Activated CD4-positive, alpha-beta memory T cell treated with anti-CD3 and anti-CD28 coated beads for 36 hours (primary cell): ENCODE data around the gene BTBD9. TPM values are rescaled to one million over a fixed set of nuclear protein-coding genes. Genes with fewer than 3 reads are reported as not detected.

Experiments used
- CTCF ChIA-PET: fragments of 350-600 bp; sonication (Branson Sonifier 250); formaldehyde crosslinking; loops from one replicate; lab custom pipeline; 2021; ENCODE audit warnings: antibody characterized with exemption, inconsistent platforms; lab: Charles Lee
- POLR2A ChIA-PET: fragments of 350-600 bp; sonication (Branson Sonifier 250); formaldehyde crosslinking; loops from one replicate; lab custom pipeline; 2021; ENCODE audit warnings: antibody characterized with exemption; lab: Charles Lee
- DNase-seq: peaks from one replicate; pipeline ENCODE4 v3.0.0-alpha.2; 2020
- H3K27ac Mint-ChIP-seq: one replicate; pipeline ENCODE4 v1.8.0; 2021; ENCODE audit warnings: mixed read lengths
- H3K27me3 Mint-ChIP-seq: one replicate; pipeline ENCODE4 v1.8.0; 2021; ENCODE audit warnings: mixed read lengths
- H3K36me3 Mint-ChIP-seq: one replicate; pipeline ENCODE4 v1.8.0; 2021; ENCODE audit warnings: mixed read lengths
- H3K4me1 Mint-ChIP-seq: one replicate; pipeline ENCODE4 v1.8.0; 2021; ENCODE audit warnings: low read depth, mixed read lengths
- H3K4me3 Mint-ChIP-seq: one replicate; pipeline ENCODE4 v1.8.0; 2021; ENCODE audit warnings: mild to moderate bottlenecking, mixed read lengths
- H3K9me3 Mint-ChIP-seq: one replicate; pipeline ENCODE4 v1.8.0; 2021; ENCODE audit warnings: mixed read lengths
- intact Hi-C: fragments of 100-400 bp; cut with micrococcal nuclease; formaldehyde crosslinking; loops from one replicate; pipeline ENCODE4 v1.15.1; 2023
- total RNA-seq, 2 experiments: library from RNA; stranded (reverse); gene quantifications; one replicate each; pipeline ENCODE4 v1.2.3, GENCODE V29; 2021

Gene BTBD9
- total RNA-seq, 2 experiments from 2014 or later, result 14.4 to 14.6 TPM

DNA sequence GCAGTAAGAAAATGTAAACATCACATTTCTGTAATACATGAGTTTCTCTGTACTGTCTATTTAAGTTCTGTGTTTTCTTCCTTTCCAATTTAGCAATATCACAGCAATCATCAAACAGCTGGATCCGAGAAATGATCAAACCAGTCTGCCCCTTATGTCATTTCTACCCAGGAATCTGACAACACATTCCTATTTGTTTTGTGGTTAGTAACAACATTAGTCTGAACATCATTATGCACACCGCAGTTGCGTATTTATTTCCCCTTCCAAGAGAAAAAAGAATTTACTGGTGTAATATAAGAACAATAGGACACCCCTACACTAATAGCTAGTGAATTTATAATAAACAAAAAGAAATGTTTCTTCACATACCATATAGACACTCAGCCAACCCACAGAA lies 179.5 kb downstream of the BTBD9 start:
- CTCF ChIA-PET, result interaction anchor here (0.9 kb wide), 1 partner anchor 34 kb away, joined by 4 read pairs; no protein-coding TSS in a partner anchor
- Mint-ChIP-seq H3K27me3 (no peaks in the 10 kb centered on the region), H3K27ac (no peak overlapping the region), H3K9me3 (peaks cover 3% of the 10 kb centered on the region), H3K4me1 (no peaks in the 10 kb centered on the region), H3K36me3 (peaks cover 10% of the 10 kb centered on the region), H3K4me3 (no peak overlapping the region)
- POLR2A ChIA-PET, result no interaction called here
- DNase-seq, result no peak
- intact Hi-C loops, result no loop called here

DNA sequence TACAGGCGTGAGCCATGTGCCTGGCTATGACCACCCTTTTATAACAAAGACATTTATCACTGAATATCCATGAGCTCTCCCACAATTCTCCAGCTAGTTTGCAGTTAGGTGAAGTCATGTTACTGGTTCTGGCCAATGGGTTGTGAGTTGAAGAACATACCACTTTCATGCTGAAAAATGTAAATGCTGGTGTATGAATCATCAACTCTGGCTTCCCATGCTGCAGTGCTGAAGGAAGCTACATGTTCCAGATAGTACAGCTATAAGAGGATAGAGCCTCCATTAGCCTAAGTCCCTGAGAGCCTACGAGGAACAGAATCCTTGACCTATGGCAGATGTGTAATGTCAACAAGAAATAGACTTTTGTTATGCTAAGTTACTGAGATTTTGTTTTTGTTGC lies 180.4 kb downstream of the BTBD9 start:
- H3K27me3 Mint-ChIP-seq, result no peaks in the 10 kb centered on the region
- no peak for DNase-seq
- no peaks in the 10 kb centered on the region for H3K4me1 Mint-ChIP-seq
- peaks cover 3% of the 10 kb centered on the region for H3K9me3 Mint-ChIP-seq
- H3K4me3 Mint-ChIP-seq, result no peak overlapping the region
- no peak overlapping the region for H3K27ac Mint-ChIP-seq
- intact Hi-C loops, result no loop called here
- H3K36me3 Mint-ChIP-seq, result peaks cover 6% of the 10 kb centered on the region
- ChIA-PET POLR2A (no interaction called here), CTCF (interaction anchor here (0.9 kb wide), 1 partner anchor 35 kb away, joined by 4 read pairs; no protein-coding TSS in a partner anchor)

DNA sequence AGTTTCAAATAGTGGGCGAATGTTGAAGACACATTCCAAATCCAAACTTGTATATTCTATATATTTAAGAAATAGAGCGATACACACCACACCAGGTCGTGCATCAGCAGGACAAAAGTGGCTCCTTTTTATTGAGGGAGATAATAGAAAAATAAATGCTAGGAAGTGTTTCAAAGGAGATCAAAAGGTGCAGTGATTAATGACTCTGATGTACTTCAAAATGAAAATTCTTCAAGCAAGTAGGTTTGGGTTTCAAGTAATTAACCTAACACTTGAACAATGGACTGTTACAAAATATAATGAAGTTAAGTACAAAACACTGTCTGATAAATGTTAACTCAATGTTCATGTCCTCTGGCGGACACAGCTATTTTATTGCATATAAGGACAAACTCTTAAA lies 185.9 kb downstream of the BTBD9 start:
- Mint-ChIP-seq H3K4me1 (no peaks in the 10 kb centered on the region), H3K9me3 (no peaks in the 10 kb centered on the region), H3K27ac (no peak overlapping the region), H3K4me3 (no peak overlapping the region), H3K36me3 (peaks cover 2% of the 10 kb centered on the region), H3K27me3 (no peaks in the 10 kb centered on the region)
- intact Hi-C loops, result no loop called here
- POLR2A ChIA-PET, result no interaction called here
- DNase-seq, result no peak
- CTCF ChIA-PET, result no interaction called here

DNA sequence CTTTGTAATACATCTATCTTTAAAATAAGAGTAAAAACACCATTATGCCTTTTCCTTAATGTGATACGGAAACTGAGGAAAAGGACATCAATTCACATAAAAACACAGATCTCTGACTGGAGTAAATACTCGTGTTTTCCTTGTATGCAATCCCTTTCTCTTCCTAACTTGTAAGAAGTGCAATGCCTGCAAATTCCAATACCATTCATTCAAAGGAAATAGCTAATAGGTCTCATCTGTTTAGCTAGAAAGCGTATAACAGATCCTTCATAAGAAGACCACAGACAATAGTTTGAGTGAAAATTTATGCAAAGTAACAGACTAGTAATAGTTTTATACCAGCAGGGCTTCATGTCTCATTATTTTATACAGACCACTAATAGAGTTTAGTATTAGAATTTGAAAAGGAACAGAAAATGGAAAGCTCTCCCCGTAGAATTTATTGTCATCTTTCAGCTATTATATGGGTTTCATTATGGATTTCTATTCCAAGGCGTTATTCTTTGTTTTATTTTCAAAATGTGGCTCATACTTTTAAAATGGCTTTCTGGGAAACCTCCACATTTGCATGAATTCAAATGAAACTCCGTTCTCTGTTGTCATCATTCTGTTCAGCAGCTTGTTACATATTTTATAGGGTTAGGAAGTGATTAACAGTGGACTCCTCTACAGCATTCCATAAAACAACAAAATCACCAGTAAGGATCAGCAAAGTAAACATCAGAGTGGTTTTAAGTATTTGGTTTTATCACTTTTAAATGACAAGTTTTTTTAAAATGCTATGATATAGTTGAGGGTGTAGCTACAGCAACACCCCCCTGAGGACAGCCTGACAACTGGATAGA lies 186.7 kb downstream of the BTBD9 start:
- intact Hi-C loops, result no loop called here
- ChIA-PET POLR2A (no interaction called here), CTCF (interaction anchor here (0.6 kb wide), 1 partner anchor 734 kb away, joined by 3 read pairs; no protein-coding TSS in a partner anchor)
- Mint-ChIP-seq H3K4me3 (no peak overlapping the region), H3K27ac (no peak overlapping the region), H3K36me3 (no peaks in the 10 kb centered on the region), H3K9me3 (no peaks in the 10 kb centered on the region), H3K4me1 (no peaks in the 10 kb centered on the region), H3K27me3 (no peaks in the 10 kb centered on the region)
- DNase-seq, result no peak

DNA sequence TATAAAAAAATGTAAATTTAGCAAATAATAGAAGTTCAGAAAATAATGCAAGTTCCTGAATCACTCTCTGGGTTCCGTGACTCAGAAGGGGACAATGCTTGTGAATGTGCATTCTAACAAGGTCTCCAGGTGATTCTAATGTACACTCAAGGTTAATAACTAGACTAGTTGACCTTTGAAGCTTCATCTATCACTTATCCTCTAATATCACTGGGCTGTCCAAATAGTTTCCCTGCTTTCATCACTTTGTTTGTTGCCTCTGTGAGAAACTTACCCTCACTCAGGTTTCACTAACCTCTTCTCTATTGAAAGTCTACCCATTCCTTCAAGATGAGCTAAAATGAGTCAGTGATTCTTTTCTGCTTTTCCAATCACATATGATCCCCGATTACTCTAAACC lies 189.0 kb downstream of the BTBD9 start:
- Mint-ChIP-seq H3K4me3 (no peak overlapping the region), H3K4me1 (peaks cover under 1% of the 10 kb centered on the region), H3K9me3 (no peaks in the 10 kb centered on the region), H3K36me3 (no peaks in the 10 kb centered on the region), H3K27ac (no peak overlapping the region), H3K27me3 (no peaks in the 10 kb centered on the region)
- intact Hi-C loops, result no loop called here
- CTCF ChIA-PET, result interaction anchor here (1.7 kb wide), 1 partner anchor 43 kb away, joined by 4 read pairs; no protein-coding TSS in a partner anchor
- POLR2A ChIA-PET, result no interaction called here
- no peak for DNase-seq

DNA sequence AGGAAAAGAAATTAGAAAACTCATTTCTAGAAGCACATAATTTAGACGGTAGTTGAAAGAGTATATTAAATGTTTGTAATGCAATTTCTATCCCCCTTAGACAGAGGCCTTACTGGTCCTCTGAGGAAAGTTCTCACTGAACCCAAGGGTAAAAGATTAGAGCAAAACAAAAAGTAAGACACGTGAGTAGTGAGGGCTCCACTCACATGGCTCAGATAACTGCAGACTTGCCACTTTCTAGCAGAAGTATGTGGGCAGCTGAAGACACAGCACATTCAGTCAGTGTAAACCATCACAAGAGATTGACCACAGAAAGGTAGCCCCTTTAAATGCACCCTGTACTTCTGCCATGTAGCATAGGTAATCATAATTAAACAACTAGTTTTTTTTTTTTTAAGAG lies 193.8 kb downstream of the BTBD9 start:
- intact Hi-C loops, result no loop called here
- CTCF ChIA-PET, result no interaction called here
- DNase-seq, result no peak
- Mint-ChIP-seq H3K36me3 (no peaks in the 10 kb centered on the region), H3K4me3 (no peak overlapping the region), H3K27me3 (no peaks in the 10 kb centered on the region), H3K9me3 (no peaks in the 10 kb centered on the region), H3K27ac (no peak overlapping the region), H3K4me1 (peaks cover 13% of the 10 kb centered on the region)
- POLR2A ChIA-PET, result no interaction called here

DNA sequence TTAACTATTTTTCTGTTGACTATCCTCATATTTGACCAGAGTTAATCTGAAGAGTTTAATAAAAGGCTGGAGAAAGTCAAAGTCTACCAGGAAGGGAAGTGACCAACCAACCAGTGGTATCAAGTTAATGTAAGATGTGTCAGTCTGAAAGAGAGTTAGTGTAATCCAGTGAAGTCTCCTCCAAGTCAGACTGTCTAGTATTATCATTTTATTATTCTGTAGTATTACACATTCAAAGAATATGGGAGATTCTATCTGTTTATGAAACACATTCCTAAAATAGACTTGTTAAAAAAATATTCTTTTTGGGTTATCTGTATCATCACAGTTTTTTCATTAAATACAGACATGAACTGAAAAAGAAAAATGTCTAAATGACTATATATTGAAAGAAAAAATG lies 194.4 kb downstream of the BTBD9 start:
- H3K27ac Mint-ChIP-seq, result no peak overlapping the region
- no peak overlapping the region for H3K4me3 Mint-ChIP-seq
- no peak for DNase-seq
- no peaks in the 10 kb centered on the region for H3K36me3 Mint-ChIP-seq
- H3K4me1 Mint-ChIP-seq, result peaks cover 13% of the 10 kb centered on the region
- POLR2A ChIA-PET, result no interaction called here
- CTCF ChIA-PET, result no interaction called here
- intact Hi-C loops, result no loop called here
- H3K27me3 Mint-ChIP-seq, result no peaks in the 10 kb centered on the region
- no peaks in the 10 kb centered on the region for H3K9me3 Mint-ChIP-seq

DNA sequence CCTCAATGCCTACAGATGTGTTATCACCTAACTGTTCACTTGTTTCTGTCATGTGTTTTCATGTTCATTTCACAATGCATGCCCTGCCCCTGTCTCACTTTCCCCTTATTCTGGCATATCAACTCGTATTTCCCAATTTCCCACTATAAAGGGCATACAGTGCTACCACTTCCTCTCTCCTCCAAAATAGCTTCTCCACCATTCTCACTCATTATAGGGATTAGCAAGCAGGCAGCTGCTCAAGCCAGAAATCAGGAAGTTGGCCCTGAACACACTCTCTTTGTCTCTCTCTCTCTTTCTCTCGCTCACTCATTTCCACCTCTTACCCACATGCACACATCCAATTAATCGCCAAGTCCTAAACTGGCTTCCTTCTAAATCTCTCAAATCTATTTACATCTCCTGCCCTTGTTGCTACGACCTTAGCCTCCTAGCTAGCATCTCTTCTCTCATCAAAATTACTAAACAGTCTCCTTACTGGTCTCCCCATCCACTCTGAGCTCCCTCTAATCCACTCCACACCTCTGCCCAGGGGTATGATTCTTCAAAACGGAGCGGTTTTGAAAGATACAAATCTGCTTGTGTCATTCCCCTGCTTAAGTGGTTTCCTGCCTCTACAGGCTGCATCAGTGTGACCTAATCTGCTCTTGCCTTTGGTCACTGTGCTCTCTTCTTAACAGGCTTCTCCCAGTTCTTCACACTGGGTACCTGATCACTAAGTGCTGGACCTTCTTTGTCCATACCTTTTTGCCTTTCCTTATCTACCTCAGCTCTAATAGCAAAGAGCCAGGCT lies 196.2 kb downstream of the BTBD9 start:
- no peaks in the 10 kb centered on the region for H3K36me3 Mint-ChIP-seq
- DNase-seq, result no peak
- POLR2A ChIA-PET, result no interaction called here
- peaks cover 13% of the 10 kb centered on the region for H3K4me1 Mint-ChIP-seq
- intact Hi-C loops, result no loop called here
- H3K27ac Mint-ChIP-seq, result no peak overlapping the region
- CTCF ChIA-PET, result no interaction called here
- H3K4me3 Mint-ChIP-seq, result no peak overlapping the region
- H3K27me3 Mint-ChIP-seq, result no peaks in the 10 kb centered on the region
- no peaks in the 10 kb centered on the region for H3K9me3 Mint-ChIP-seq

DNA sequence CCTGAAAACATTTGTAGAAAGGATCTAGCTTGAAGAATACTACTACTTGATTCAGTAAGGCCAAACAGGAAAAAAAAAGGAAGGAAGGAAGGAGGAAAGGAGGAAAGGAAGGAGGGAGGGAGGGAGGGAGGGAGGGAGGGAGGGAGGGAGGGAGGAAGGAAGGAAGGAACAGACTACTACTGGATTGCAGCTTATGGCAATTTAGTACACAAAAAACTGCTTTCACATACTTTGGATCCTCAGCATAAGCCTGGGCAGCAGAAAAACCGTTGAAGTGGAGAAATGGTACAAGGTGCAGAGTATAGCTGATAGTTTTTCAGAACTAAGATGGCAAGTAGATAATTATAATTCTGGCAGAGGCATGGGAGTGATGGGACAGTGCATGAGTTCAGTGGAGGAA lies 201.6 kb downstream of the BTBD9 start:
- Mint-ChIP-seq H3K27me3 (no peaks in the 10 kb centered on the region), H3K36me3 (peaks cover 2% of the 10 kb centered on the region), H3K9me3 (no peaks in the 10 kb centered on the region), H3K4me1 (peaks cover 9% of the 10 kb centered on the region), H3K27ac (no peak overlapping the region), H3K4me3 (no peak overlapping the region)
- CTCF ChIA-PET, result no interaction called here
- POLR2A ChIA-PET, result no interaction called here
- no peak for DNase-seq
- intact Hi-C loops, result no loop called here

DNA sequence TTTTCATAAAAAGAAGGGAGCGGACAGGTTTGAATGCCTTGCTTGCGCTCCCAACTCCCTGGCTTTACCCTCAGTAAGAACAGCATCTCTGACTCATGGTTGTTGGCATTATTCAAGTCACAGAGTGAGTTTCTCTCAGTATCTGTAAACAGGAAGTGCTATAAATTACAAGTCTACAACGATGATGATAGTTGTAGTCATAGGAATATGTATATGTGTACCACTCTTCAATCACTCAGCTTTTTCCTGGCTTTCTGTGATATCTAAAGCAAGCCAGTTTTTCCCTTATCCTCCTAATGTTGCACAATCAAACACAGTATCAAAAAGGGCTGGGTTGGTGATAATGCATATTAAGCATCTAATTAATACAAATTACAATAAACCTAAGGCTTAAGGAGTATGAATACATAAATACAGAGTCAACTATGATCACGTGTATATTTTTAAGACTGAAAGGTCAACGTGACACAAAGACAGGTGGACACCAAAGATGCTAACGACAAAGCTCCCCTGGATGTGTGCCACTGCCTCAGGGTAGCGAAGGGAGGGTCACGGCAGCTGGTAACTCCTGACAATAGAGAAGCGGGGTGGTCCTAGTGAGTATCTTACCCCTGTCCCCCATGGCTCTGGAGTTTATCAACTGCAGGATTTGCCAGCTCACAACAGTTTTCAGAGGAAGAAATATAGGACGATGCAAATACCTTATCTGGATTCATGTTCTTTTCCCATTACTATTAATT lies 202.8 kb downstream of the BTBD9 start:
- H3K4me1 Mint-ChIP-seq, result peaks cover 19% of the 10 kb centered on the region
- no peak overlapping the region for H3K27ac Mint-ChIP-seq
- intact Hi-C loops, result no loop called here
- peaks cover 2% of the 10 kb centered on the region for H3K36me3 Mint-ChIP-seq
- H3K27me3 Mint-ChIP-seq, result no peaks in the 10 kb centered on the region
- DNase-seq, result no peak
- POLR2A ChIA-PET, result no interaction called here
- CTCF ChIA-PET, result no interaction called here
- H3K9me3 Mint-ChIP-seq, result peaks cover 4% of the 10 kb centered on the region
- no peak overlapping the region for H3K4me3 Mint-ChIP-seq

DNA sequence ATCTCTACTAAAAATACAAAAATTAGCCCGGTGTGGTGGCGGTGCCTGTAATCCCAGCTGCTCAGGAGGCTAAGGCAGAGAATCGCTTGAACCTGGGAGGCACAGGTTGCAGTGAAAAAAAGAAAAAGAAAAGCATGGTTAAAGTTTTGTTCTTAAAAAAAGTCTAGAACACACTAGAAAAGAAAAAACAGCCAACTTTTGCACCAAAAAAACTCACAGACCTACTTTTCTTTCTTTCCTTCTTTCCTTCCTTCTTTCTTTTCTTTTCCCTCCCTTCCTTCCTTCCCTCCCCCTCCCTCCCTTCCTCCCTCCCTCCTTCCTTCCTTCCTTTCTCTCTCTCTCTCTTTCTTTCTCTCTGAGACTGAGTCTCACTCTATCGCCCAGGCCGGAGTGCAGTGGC lies 204.4 kb downstream of the BTBD9 start:
- H3K27me3 Mint-ChIP-seq, result no peaks in the 10 kb centered on the region
- H3K27ac Mint-ChIP-seq, result no peak overlapping the region
- intact Hi-C loops, result no loop called here
- peaks cover 4% of the 10 kb centered on the region for H3K9me3 Mint-ChIP-seq
- no peak overlapping the region for H3K4me3 Mint-ChIP-seq
- ChIA-PET POLR2A (no interaction called here), CTCF (no interaction called here)
- no peak for DNase-seq
- H3K4me1 Mint-ChIP-seq, result peaks cover 21% of the 10 kb centered on the region
- peaks cover 2% of the 10 kb centered on the region for H3K36me3 Mint-ChIP-seq

DNA sequence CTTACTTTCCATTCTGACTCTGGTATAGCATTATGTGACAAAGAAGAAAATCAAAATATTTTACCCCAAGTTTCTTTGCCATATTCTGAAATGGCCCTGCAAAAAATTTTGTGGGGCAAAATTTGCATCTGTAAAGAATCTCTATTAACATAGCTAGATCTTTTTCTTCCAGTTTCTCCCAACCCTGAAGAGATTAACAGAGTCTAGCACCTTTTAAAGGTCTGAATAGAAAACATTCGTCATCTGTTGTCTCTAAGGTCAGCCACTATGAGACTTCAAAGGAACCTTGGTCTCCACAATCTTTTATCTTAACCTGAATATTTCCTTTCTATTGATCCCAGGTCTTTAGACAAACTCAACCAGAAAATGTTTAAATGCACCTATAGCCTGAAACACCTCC lies 205.7 kb downstream of the BTBD9 start:
- no peak overlapping the region for H3K27ac Mint-ChIP-seq
- H3K4me3 Mint-ChIP-seq, result no peak overlapping the region
- no peaks in the 10 kb centered on the region for H3K27me3 Mint-ChIP-seq
- DNase-seq, result no peak
- peaks cover 2% of the 10 kb centered on the region for H3K36me3 Mint-ChIP-seq
- intact Hi-C loops, result no loop called here
- peaks cover 4% of the 10 kb centered on the region for H3K9me3 Mint-ChIP-seq
- H3K4me1 Mint-ChIP-seq, result peaks cover 21% of the 10 kb centered on the region
- CTCF ChIA-PET, result no interaction called here
- POLR2A ChIA-PET, result no interaction called here
